MCF 10A (cell line): Measurements from ENCODE around the gene SDC3. TPM values are rescaled to one million over a fixed set of nuclear protein-coding genes. Genes with fewer than 3 reads are reported as not detected.
A peak's percentile ranks its signal among the peaks of the same experiment; 100 is the strongest.

Experiments
- BruUV-seq: library from RNA; stranded (reverse); fragments of 400-500 nt; replicated peaks from 2 replicates; lab custom pipeline; 2021; lab: Mats Ljungman, UMichigan
- CTCF ChIA-PET: fragments of 300-600 bp; sonication (Branson Sonifier 250); formaldehyde crosslinking; extraction: SDS; loops from one replicate; lab custom pipeline; 2021; ENCODE audit warnings: antibody characterized with exemption, inconsistent platforms; lab: Yijun Ruan, JAX
- POLR2A ChIA-PET: fragments of 300-600, 350-650 bp; sonication (Branson Sonifier 250); formaldehyde crosslinking; extraction: SDS; loops from one replicate; lab custom pipeline; 2020; ENCODE audit warnings: antibody characterized with exemption, inconsistent platforms; lab: Yijun Ruan, JAX
- DNase-seq: peaks from one replicate; pipeline ENCODE4 v3.0.0-alpha.2; 2018; ENCODE audit not compliant: unreplicated experiment
- H3K27ac Mint-ChIP-seq: one replicate; pipeline ENCODE4 v1.8.0; 2022; ENCODE audit warnings: mild to moderate bottlenecking, low read depth, mixed read lengths; ENCODE audit not compliant: unreplicated experiment
- H3K27me3 Mint-ChIP-seq: one replicate; pipeline ENCODE4 v1.8.0; 2022; ENCODE audit warnings: mixed read lengths; ENCODE audit not compliant: insufficient read depth, unreplicated experiment
- H3K36me3 Mint-ChIP-seq: one replicate; pipeline ENCODE4 v1.8.0; 2022; ENCODE audit warnings: mild to moderate bottlenecking, moderate library complexity, mixed read lengths; ENCODE audit not compliant: insufficient read depth, unreplicated experiment
- H3K4me1 Mint-ChIP-seq: one replicate; pipeline ENCODE4 v1.8.0; 2022; ENCODE audit warnings: mixed read lengths; ENCODE audit not compliant: insufficient read depth, unreplicated experiment
- H3K4me3 Mint-ChIP-seq: one replicate; pipeline ENCODE4 v1.8.0; 2022; ENCODE audit warnings: mild to moderate bottlenecking, moderate library complexity, mixed read lengths; ENCODE audit not compliant: unreplicated experiment
- H3K9me3 Mint-ChIP-seq: one replicate; pipeline ENCODE4 v1.8.0; 2022; ENCODE audit warnings: mixed read lengths; ENCODE audit not compliant: unreplicated experiment
- CTCF ChIP-seq: fragments of 200-600 bp; IDR thresholded peaks from one replicate; pipeline ENCODE4 v1.8.0; 2022; ENCODE audit warnings: antibody characterized with exemption, mild to moderate bottlenecking; ENCODE audit not compliant: unreplicated experiment
- intact Hi-C: fragments of 100-400 bp; cut with micrococcal nuclease; formaldehyde crosslinking; loops from 2 replicates; pipeline ENCODE4 v1.14.1; 2022
- total RNA-seq: library from RNA; stranded (reverse); gene quantifications from 2 replicates; pipeline ENCODE4 v1.2.3, GENCODE V29; 2022

SDC3 gene
- total RNA-seq, 1 experiment from 2014 or later: 21.7 TPM

- BruUV-seq: no TSS peak
- no peaks in the 10 kb centered on the region for H3K36me3 Mint-ChIP-seq
- H3K4me1 Mint-ChIP-seq: no peaks in the 10 kb centered on the region
- DNase-seq: peak; percentile 62
- no peak for TF ChIP-seq CTCF
- intact Hi-C loops: no loop called here
- ChIA-PET POLR2A (interaction anchor here (0.7 to 1.9 kb wide), 10 partner anchors 9 to 173 kb away, joined by 3 to 7 read pairs (median 3); no protein-coding TSS in a partner anchor), CTCF (interaction anchor here (0.7 to 5.1 kb wide), 7 partner anchors 8 to 200 kb away, joined by 3 to 44 read pairs (median 5); no protein-coding TSS in a partner anchor)
- H3K27me3 Mint-ChIP-seq: no peaks in the 10 kb centered on the region
- no peaks in the 10 kb centered on the region for H3K9me3 Mint-ChIP-seq
- H3K27ac Mint-ChIP-seq: no peak overlapping the region
- H3K4me3 Mint-ChIP-seq: no peak overlapping the region
Observed at GRCh38 chr1:30919025-30919881, 10.7 kb upstream of the SDC3 start.

GRCh38 chr1:30916296-30916695, 7.7 kb upstream of the SDC3 start:
- intact Hi-C loops: no loop called here
- no peaks in the 10 kb centered on the region for H3K9me3 Mint-ChIP-seq
- no peak for DNase-seq
- H3K4me1 Mint-ChIP-seq: no peaks in the 10 kb centered on the region
- no peak for TF ChIP-seq CTCF
- no peaks in the 10 kb centered on the region for H3K27me3 Mint-ChIP-seq
- no peak overlapping the region for H3K27ac Mint-ChIP-seq
- H3K4me3 Mint-ChIP-seq: no peak overlapping the region
- H3K36me3 Mint-ChIP-seq: no peaks in the 10 kb centered on the region
- ChIA-PET CTCF (interaction anchor here (0.5 to 14.3 kb wide), 2 partner anchors 67 to 113 kb away, joined by 4 to 494 read pairs; no protein-coding TSS in a partner anchor), POLR2A (no interaction called here)
- no TSS peak for BruUV-seq

GRCh38 chr1:30915491-30916230, 7.1 kb upstream of the SDC3 start:
- POLR2A ChIA-PET: interaction anchor here (1.2 kb wide), 1 partner anchor 7 kb away, joined by 6 read pairs; no protein-coding TSS in a partner anchor
- no peaks in the 10 kb centered on the region for H3K27me3 Mint-ChIP-seq
- no peak overlapping the region for H3K27ac Mint-ChIP-seq

More at GRCh38 chr1:30915491-30916230, 7.1 kb upstream of the SDC3 start:
- BruUV-seq: no TSS peak
- Mint-ChIP-seq H3K4me1 (no peaks in the 10 kb centered on the region), H3K9me3 (no peaks in the 10 kb centered on the region), H3K36me3 (no peaks in the 10 kb centered on the region), H3K4me3 (no peak overlapping the region)
- DNase-seq: no peak
- intact Hi-C loops: no loop called here
- no peak for TF ChIP-seq CTCF
- CTCF ChIA-PET: interaction anchor here (0.5 to 14.3 kb wide), 4 partner anchors 66 to 151 kb away, joined by 3 to 494 read pairs (median 61); no protein-coding TSS in a partner anchor
